LoVo (cell line): ENCODE measurements around the gene GALNTL6.

Experiments used
- DNase-seq: peaks from one replicate; pipeline ENCODE4 v3.0.0-alpha.2; 2016; ENCODE audit warnings: low spot score

The GALNTL6 gene

GRCh38 chr4:172554588-172554987 is 741.4 kb downstream of the GALNTL6 start:
- DNase-seq = no peak

- DNase-seq = no peak
Measured at GRCh38 chr4:172555725-172556124, 742.5 kb downstream of the GALNTL6 start.

- no peak for DNase-seq
Measured at GRCh38 chr4:172573899-172574298, 760.7 kb downstream of the GALNTL6 start.

GRCh38 chr4:172578712-172579111 is 765.5 kb downstream of the GALNTL6 start:
- no peak for DNase-seq

GRCh38 chr4:172584816-172585215 is 771.6 kb downstream of the GALNTL6 start:
- DNase-seq = no peak

- no peak for DNase-seq
Measured at GRCh38 chr4:172596206-172596605, 783.0 kb downstream of the GALNTL6 start.

GRCh38 chr4:172599554-172599953 is 786.4 kb downstream of the GALNTL6 start:
- no peak for DNase-seq

GRCh38 chr4:172601195-172601594 is 788.0 kb downstream of the GALNTL6 start:
- no peak for DNase-seq

GRCh38 chr4:172619218-172619617 is 806.0 kb downstream of the GALNTL6 start:
- no peak for DNase-seq

- DNase-seq = no peak
Measured at GRCh38 chr4:172619798-172620197, 806.6 kb downstream of the GALNTL6 start.

- no peak for DNase-seq
Measured at GRCh38 chr4:172628263-172628662, 815.1 kb downstream of the GALNTL6 start.

GRCh38 chr4:172630280-172630679 is 817.1 kb downstream of the GALNTL6 start:
- DNase-seq = no peak

GRCh38 chr4:172631832-172632231 is 818.6 kb downstream of the GALNTL6 start:
- no peak for DNase-seq

GRCh38 chr4:172648471-172648870 is 835.3 kb downstream of the GALNTL6 start:
- no peak for DNase-seq

GRCh38 chr4:172649143-172649542 is 835.9 kb downstream of the GALNTL6 start:
- DNase-seq = no peak

- peak; percentile 16 for DNase-seq
Measured at GRCh38 chr4:172650758-172651530, 837.7 kb downstream of the GALNTL6 start.

- DNase-seq = no peak
Measured at GRCh38 chr4:172651961-172652360, 838.8 kb downstream of the GALNTL6 start.

- no peak for DNase-seq
Measured at GRCh38 chr4:172652369-172652768, 839.2 kb downstream of the GALNTL6 start.

- DNase-seq = no peak
Measured at GRCh38 chr4:172653676-172654075, 840.5 kb downstream of the GALNTL6 start.

- DNase-seq = no peak
Measured at GRCh38 chr4:172654457-172654856, 841.3 kb downstream of the GALNTL6 start.

- DNase-seq = no peak
Measured at GRCh38 chr4:172656055-172656454, 842.9 kb downstream of the GALNTL6 start.

GRCh38 chr4:172657081-172657480 is 843.9 kb downstream of the GALNTL6 start:
- DNase-seq = no peak

GRCh38 chr4:172660251-172660650 is 847.0 kb downstream of the GALNTL6 start:
- no peak for DNase-seq

GRCh38 chr4:172662113-172662512 is 848.9 kb downstream of the GALNTL6 start:
- DNase-seq = no peak
